DOHH2 (cell line): ENCODE measurements around the gene CNTNAP5.

Experiments used
- CTCF ChIP-seq: fragments of 200-600 bp; sonication (generic); IDR thresholded peaks from one replicate; pipeline ENCODE4 v1.5.1; 2014; ENCODE audit warnings: antibody characterized with exemption, mild to moderate bottlenecking, low read depth, low read length; ENCODE audit not compliant: poor library complexity, severe bottlenecking
- EZH2phosphoT487 ChIP-seq: fragments of 200-600 bp; sonication (generic); IDR thresholded peaks from 2 replicates; pipeline ENCODE4 v1.6.1; 2017; ENCODE audit warnings: borderline replicate concordance, mild to moderate bottlenecking, antibody characterized with exemption, low read length, moderate library complexity, mixed read lengths

GRCh38 chr2:124822516-124822915, 797.4 kb downstream of the CNTNAP5 start:
- no peak for TF ChIP-seq CTCF
- no peak for TF ChIP-seq EZH2phosphoT487
